Mesodermal cell (in vitro differentiated cells): ENCODE results near the gene ASPSCR1.

ENCODE experiments used
- H3K27ac ChIP-seq: 2 replicates; pipeline ENCODE4 v1.7.0; 2013; ENCODE audit warnings: mild to moderate bottlenecking, low read depth, low read length, moderate library complexity; ENCODE audit not compliant: severe bottlenecking
- H3K36me3 ChIP-seq: 2 replicates; pipeline ENCODE4 v1.7.1; 2013; ENCODE audit warnings: mild to moderate bottlenecking, low read length, moderate library complexity; ENCODE audit not compliant: control insufficient read depth, insufficient read depth
- H3K4me1 ChIP-seq: one replicate; pipeline ENCODE4 v1.7.1; 2013; ENCODE audit warnings: mild to moderate bottlenecking, low read length; ENCODE audit not compliant: insufficient read depth, control insufficient read depth, poor library complexity, severe bottlenecking
- H3K4me3 ChIP-seq: 2 replicates; pipeline ENCODE4 v1.7.0; 2013; ENCODE audit warnings: low read length, control low read depth, mild to moderate bottlenecking; ENCODE audit not compliant: insufficient read depth, poor library complexity, severe bottlenecking; ENCODE audit errors: extremely low read depth
- H3K9me3 ChIP-seq: 2 replicates; pipeline ENCODE4 v1.7.1; 2013; ENCODE audit warnings: mild to moderate bottlenecking, low read length, moderate library complexity; ENCODE audit not compliant: control insufficient read depth
- WGBS, 2 experiments: methylation state at CpG; one replicate each; pipeline ENCODE4 v1.1.5; 2013; ENCODE audit warnings: missing lambda C conversion rate in 2 of 2; ENCODE audit not compliant: insufficient coverage in 2 of 2; 5-methylcytosine and 5-hydroxymethylcytosine counted together

Gene ASPSCR1

GRCh38 chr17:82039695-82040299, 62.4 kb downstream of the ASPSCR1 start:
- WGBS, 2 experiments, result 93% methylated on average over 5 to 8 of the region's 8 CpGs
- Histone ChIP-seq H3K9me3 (no peaks in the 10 kb centered on the region), H3K27ac (no peak overlapping the region), H3K4me1 (peaks cover 9% of the 10 kb centered on the region), H3K4me3 (no peak overlapping the region), H3K36me3 (peaks cover 7% of the 10 kb centered on the region)

- Histone ChIP-seq H3K9me3 (no peaks in the 10 kb centered on the region), H3K4me3 (no peak overlapping the region), H3K4me1 (peaks cover 9% of the 10 kb centered on the region), H3K27ac (no peak overlapping the region), H3K36me3 (peaks cover 2% of the 10 kb centered on the region)
- WGBS, 2 experiments, result 81 to 84% methylated on average over 5 to 14 of the region's 17 CpGs
Measured at GRCh38 chr17:82041144-82041814, 63.9 kb downstream of the ASPSCR1 start.

- WGBS, 2 experiments, result 94 to 95% methylated on average over 9 of the region's 9 CpGs
- Histone ChIP-seq H3K4me1 (peaks cover 3% of the 10 kb centered on the region), H3K9me3 (no peaks in the 10 kb centered on the region), H3K27ac (no peak overlapping the region), H3K36me3 (peaks cover 4% of the 10 kb centered on the region), H3K4me3 (no peak overlapping the region)
Measured at GRCh38 chr17:82042649-82043048, 65.2 kb downstream of the ASPSCR1 start.

- H3K36me3 ChIP-seq, result peaks cover 12% of the 10 kb centered on the region
- H3K4me3 ChIP-seq, result no peak overlapping the region
- H3K4me1 ChIP-seq, result no peaks in the 10 kb centered on the region
- H3K9me3 ChIP-seq, result no peaks in the 10 kb centered on the region
- WGBS, 2 experiments, result 77 to 85% methylated on average over 14 to 15 of the region's 16 CpGs
- H3K27ac ChIP-seq, result no peak overlapping the region
Measured at GRCh38 chr17:82043507-82043906, 66.1 kb downstream of the ASPSCR1 start.

GRCh38 chr17:82045936-82046484, 68.6 kb downstream of the ASPSCR1 start:
- H3K9me3 ChIP-seq, result no peaks in the 10 kb centered on the region
- peaks cover 31% of the 10 kb centered on the region for H3K36me3 ChIP-seq
- H3K4me3 ChIP-seq, result no peak overlapping the region
- no peaks in the 10 kb centered on the region for H3K4me1 ChIP-seq
- WGBS, 2 experiments, result 88 to 98% methylated on average over 8 to 14 of the region's 14 CpGs
- H3K27ac ChIP-seq, result no peak overlapping the region

GRCh38 chr17:82046903-82047302, 69.5 kb downstream of the ASPSCR1 start:
- Histone ChIP-seq H3K9me3 (no peaks in the 10 kb centered on the region), H3K4me3 (no peak overlapping the region), H3K27ac (no peak overlapping the region), H3K36me3 (peaks cover 31% of the 10 kb centered on the region), H3K4me1 (no peaks in the 10 kb centered on the region)
- 94 to 96% methylated on average over 21 of the region's 21 CpGs for WGBS, 2 experiments

- no peak overlapping the region for H3K27ac ChIP-seq
- H3K9me3 ChIP-seq, result no peaks in the 10 kb centered on the region
- H3K36me3 ChIP-seq, result peaks cover 31% of the 10 kb centered on the region
- no peaks in the 10 kb centered on the region for H3K4me1 ChIP-seq
- WGBS, 2 experiments, result 91 to 98% methylated on average over 18 to 23 of the region's 24 CpGs
- no peak overlapping the region for H3K4me3 ChIP-seq
Measured at GRCh38 chr17:82047379-82047778, 70.0 kb downstream of the ASPSCR1 start.

- H3K36me3 ChIP-seq, result peaks cover 32% of the 10 kb centered on the region
- no peak overlapping the region for H3K27ac ChIP-seq
- H3K9me3 ChIP-seq, result no peaks in the 10 kb centered on the region
- 91 to 93% methylated on average over 21 to 23 of the region's 25 CpGs for WGBS, 2 experiments
- no peak overlapping the region for H3K4me3 ChIP-seq
- no peaks in the 10 kb centered on the region for H3K4me1 ChIP-seq
Measured at GRCh38 chr17:82047914-82048570, 70.6 kb downstream of the ASPSCR1 start.

GRCh38 chr17:82048571-82048971, 71.1 kb downstream of the ASPSCR1 start:
- Histone ChIP-seq H3K9me3 (no peaks in the 10 kb centered on the region), H3K27ac (no peak overlapping the region), H3K4me1 (no peaks in the 10 kb centered on the region), H3K4me3 (no peak overlapping the region), H3K36me3 (peaks cover 37% of the 10 kb centered on the region)
- 94 to 96% methylated on average over 20 of the region's 20 CpGs for WGBS, 2 experiments

- no peak overlapping the region for H3K4me3 ChIP-seq
- WGBS, 2 experiments, result 96 to 98% methylated on average over 3 to 8 of the region's 8 CpGs
- no peak overlapping the region for H3K27ac ChIP-seq
- H3K9me3 ChIP-seq, result no peaks in the 10 kb centered on the region
- H3K36me3 ChIP-seq, result peaks cover 42% of the 10 kb centered on the region
- no peaks in the 10 kb centered on the region for H3K4me1 ChIP-seq
Measured at GRCh38 chr17:82049106-82049505, 71.7 kb downstream of the ASPSCR1 start.
